Measurements from ENCODE around the gene ARL1.

Gene ARL1

GRCh38 chr12:101407436-101408345, at the start of gene ARL1 (continued):
- TF ChIP-seq ZNF18 (tag by site-specific recombination; IDR thresholded peaks at IDR 0.05) (no peak; the same call in 1 of the 2 replicates), ZNF248 (tag by site-specific recombination; IDR thresholded peaks at IDR 0.05) (no peak), ZNF624 (tag by site-specific recombination; IDR thresholded peaks at IDR 0.05) (no peak), ZNF768 (tag by site-specific recombination; IDR thresholded peaks at IDR 0.05) (no peak), PRDM10 (tag by site-specific recombination; IDR thresholded peaks at IDR 0.05) (peak; percentile 79), HOXA7 (CRISPR knock-in tag; IDR thresholded peaks at IDR 0.05; ENCODE audit: borderline replicate concordance) (no peak), ZBTB7A (tag by site-specific recombination; IDR thresholded peaks at IDR 0.05; ENCODE audit: low read depth) (0 out of 2 replicates have a peak, but pooled peaks have one; percentile 21), ZNF121 (tag by site-specific recombination; IDR thresholded peaks at IDR 0.05) (no peak), ZNF48 (tag by site-specific recombination; IDR thresholded peaks at IDR 0.05) (no peak), KLF16 (tag by site-specific recombination; IDR thresholded peaks at IDR 0.05) (peak; percentile 78), PRDM4 (tag by site-specific recombination; IDR thresholded peaks at IDR 0.05) (no peak; the same call in 1 of the 2 replicates), ZNF530 (tag by site-specific recombination; IDR thresholded peaks at IDR 0.05; ENCODE audit: low read depth) (no peak), ZNF223 (tag by site-specific recombination; IDR thresholded peaks at IDR 0.05) (0 out of 2 replicates have a peak, but pooled peaks have one; percentile 28), ZNF623 (tag by site-specific recombination; IDR thresholded peaks at IDR 0.05) (no peak), SP7 (tag by site-specific recombination; IDR thresholded peaks at IDR 0.05) (peak; percentile 77), ZNF658 (tag by site-specific recombination; IDR thresholded peaks at IDR 0.05) (no peak), ZNF157 (tag by site-specific recombination; IDR thresholded peaks at IDR 0.05) (no peak), ZNF19 (tag by site-specific recombination; IDR thresholded peaks at IDR 0.05; ENCODE audit: low read depth) (no peak), ZNF585B (tag by site-specific recombination; IDR thresholded peaks at IDR 0.05) (no peak), KLF7 (tag by site-specific recombination; IDR thresholded peaks at IDR 0.05; ENCODE audit: borderline replicate concordance) (peak; percentile 65; the same call in 1 of the 2 replicates), ZFP37 (tag by site-specific recombination; IDR thresholded peaks at IDR 0.05) (0 out of 2 replicates have a peak, but pooled peaks have one; percentile 46), ZNF626 (tag by site-specific recombination; IDR thresholded peaks at IDR 0.05) (no peak), ZBTB48 (tag by site-specific recombination; IDR thresholded peaks at IDR 0.05) (peak; percentile 75; the same call in 1 of the 2 replicates), MEIS1 (CRISPR knock-in tag; IDR thresholded peaks at IDR 0.05; ENCODE audit: borderline replicate concordance) (no peak), GLIS2 (tag by site-specific recombination; IDR thresholded peaks at IDR 0.05) (peak; percentile 73), ZNF791 (tag by site-specific recombination; IDR thresholded peaks at IDR 0.05) (no peak), ZNF239 (tag by site-specific recombination; IDR thresholded peaks at IDR 0.05) (no peak), ZNF473 (tag by site-specific recombination; IDR thresholded peaks at IDR 0.05) (no peak), ZNF704 (tag by site-specific recombination; IDR thresholded peaks at IDR 0.05) (no peak), PRDM6 (tag by site-specific recombination; IDR thresholded peaks at IDR 0.05) (no peak)
